Measurements from ENCODE around the gene TFB2M. TPM values are rescaled to one million over a fixed set of nuclear protein-coding genes. Genes with fewer than 3 reads are reported as not detected.

Gene TFB2M
- polyA plus RNA-seq, 3 donors from 2014 or later = 15.0 to 17.9 (median 15.6) TPM

Other genes starting within 250 kb of the TFB2M start
- 10 to 100 TPM; 48.4 to 57.5 (median 50.8) TPM for gene SMYD3, start 59.0 kb downstream of the TFB2M start, polyA plus RNA-seq
- 10 to 100 TPM; 21.8 to 30.0 (median 24.1) TPM for gene CNST, start 195 bp upstream of the TFB2M start, polyA plus RNA-seq
- 10 to 100 TPM; 21.0 to 35.6 (median 29.4) TPM for gene SCCPDH, start 158.1 kb upstream of the TFB2M start, polyA plus RNA-seq

Data from immature natural killer cell (primary cell).